ENCODE results near the gene ALAS1. TPM values are rescaled to one million over a fixed set of nuclear protein-coding genes. Genes with fewer than 3 reads are reported as not detected.

Gene ALAS1
- total and polyA plus RNA-seq, 4 donors, result 38.7 to 85.1 (median 57.2) TPM

- Histone ChIP-seq H3K27me3 (ENCODE audit: control insufficient read depth in 3 of 3, insufficient read depth in 3 of 3, low read length in 2 of 3) (no peaks in the 10 kb centered on the region), H3K4me1 (ENCODE audit: control insufficient read depth in 5 of 5, insufficient read depth in 5 of 5, low read length in 5 of 5) (peaks cover 0 to 1% (median 0%) of the 10 kb centered on the region in 5 donors), H3K9ac (ENCODE audit: insufficient read depth in 1 of 2, low read length in 2 of 2) (no peak overlapping the region), H3K4me3 (no peak overlapping the region), H3K9me3 (ENCODE audit: control insufficient read depth in 4 of 4, insufficient read depth in 3 of 4, low read length in 3 of 4) (no peaks in the 10 kb centered on the region), H3K27ac (ENCODE audit: low read depth in 1 of 2, low read length in 1 of 2) (no peak overlapping the region), H3K36me3 (ENCODE audit: control insufficient read depth in 4 of 4, insufficient read depth in 4 of 4, low read length in 4 of 4) (peaks cover 0 to 43% (median 12%) of the 10 kb centered on the region in 4 donors)
- TF ChIP-seq, protein P1, sequence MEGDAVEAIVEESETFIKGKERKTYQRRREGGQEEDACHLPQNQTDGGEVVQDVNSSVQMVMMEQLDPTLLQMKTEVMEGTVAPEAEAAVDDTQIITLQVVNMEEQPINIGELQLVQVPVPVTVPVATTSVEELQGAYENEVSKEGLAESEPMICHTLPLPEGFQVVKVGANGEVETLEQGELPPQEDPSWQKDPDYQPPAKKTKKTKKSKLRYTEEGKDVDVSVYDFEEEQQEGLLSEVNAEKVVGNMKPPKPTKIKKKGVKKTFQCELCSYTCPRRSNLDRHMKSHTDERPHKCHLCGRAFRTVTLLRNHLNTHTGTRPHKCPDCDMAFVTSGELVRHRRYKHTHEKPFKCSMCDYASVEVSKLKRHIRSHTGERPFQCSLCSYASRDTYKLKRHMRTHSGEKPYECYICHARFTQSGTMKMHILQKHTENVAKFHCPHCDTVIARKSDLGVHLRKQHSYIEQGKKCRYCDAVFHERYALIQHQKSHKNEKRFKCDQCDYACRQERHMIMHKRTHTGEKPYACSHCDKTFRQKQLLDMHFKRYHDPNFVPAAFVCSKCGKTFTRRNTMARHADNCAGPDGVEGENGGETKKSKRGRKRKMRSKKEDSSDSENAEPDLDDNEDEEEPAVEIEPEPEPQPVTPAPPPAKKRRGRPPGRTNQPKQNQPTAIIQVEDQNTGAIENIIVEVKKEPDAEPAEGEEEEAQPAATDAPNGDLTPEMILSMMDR (IDR thresholded peaks at IDR 0.05; ENCODE audit: control extremely low read depth, extremely low read depth), result no peak
- DNase-seq (no peak), ATAC-seq (ENCODE audit: insufficient read depth, low FRiP score) (no peak)
- WGBS, 2 donors, result 88 to 89% methylated on average over 4 of the region's 4 CpGs
Observed at GRCh38 chr3:52227117-52227516, 29.2 kb downstream of the ALAS1 start.

DNA sequence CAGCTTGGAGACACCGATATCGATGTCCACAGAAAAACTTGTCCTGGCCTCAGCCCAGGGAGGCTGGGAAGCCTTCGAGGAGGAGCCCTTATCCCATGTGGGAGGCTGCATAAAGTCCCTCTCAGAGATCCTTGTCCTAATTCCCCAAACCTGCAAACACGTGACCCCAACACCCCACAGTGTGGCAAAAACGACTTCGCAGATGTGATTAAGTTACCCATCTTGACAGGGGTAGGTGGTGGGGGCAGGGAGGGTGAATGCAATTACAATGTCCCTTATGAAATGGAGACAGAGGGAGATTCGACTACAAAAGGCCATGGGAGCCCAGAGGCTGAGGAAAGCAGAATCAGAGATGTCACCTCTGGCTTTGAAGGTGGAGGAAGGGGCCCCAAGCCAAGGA, 29.8 kb downstream of the ALAS1 start:
- H3K27me3 ChIP-seq (ENCODE audit: control insufficient read depth in 3 of 3, insufficient read depth in 3 of 3, low read length in 2 of 3), result no peaks in the 10 kb centered on the region
- DNase-seq (no peak), ATAC-seq (ENCODE audit: insufficient read depth, low FRiP score) (no peak)
- WGBS, 2 donors, result 82 to 86% methylated on average over 7 of the region's 7 CpGs
- H3K4me3 ChIP-seq, result no peak overlapping the region
- H3K9ac ChIP-seq (ENCODE audit: insufficient read depth in 1 of 2, low read length in 2 of 2), result no peak overlapping the region
- H3K27ac ChIP-seq (ENCODE audit: low read depth in 1 of 2, low read length in 1 of 2), result no peak overlapping the region
- TF ChIP-seq, protein P1 (IDR thresholded peaks at IDR 0.05; ENCODE audit: control extremely low read depth, extremely low read depth), result no peak
- no peaks in the 10 kb centered on the region for H3K9me3 ChIP-seq (ENCODE audit: control insufficient read depth in 4 of 4, insufficient read depth in 3 of 4, low read length in 3 of 4)
- H3K36me3 ChIP-seq (ENCODE audit: control insufficient read depth in 4 of 4, insufficient read depth in 4 of 4, low read length in 4 of 4), result peaks cover 0 to 48% (median 12%) of the 10 kb centered on the region in 4 donors
- no peaks in the 10 kb centered on the region for H3K4me1 ChIP-seq (ENCODE audit: control insufficient read depth in 5 of 5, insufficient read depth in 5 of 5, low read length in 5 of 5)

GRCh38 chr3:52228266-52228665, 30.3 kb downstream of the ALAS1 start:
- peaks cover 0 to 51% (median 12%) of the 10 kb centered on the region in 4 donors for H3K36me3 ChIP-seq (ENCODE audit: control insufficient read depth in 4 of 4, insufficient read depth in 4 of 4, low read length in 4 of 4)
- no peaks in the 10 kb centered on the region for H3K9me3 ChIP-seq (ENCODE audit: control insufficient read depth in 4 of 4, insufficient read depth in 3 of 4, low read length in 3 of 4)
- no peak overlapping the region for H3K9ac ChIP-seq (ENCODE audit: insufficient read depth in 1 of 2, low read length in 2 of 2)
- H3K4me1 ChIP-seq (ENCODE audit: control insufficient read depth in 5 of 5, insufficient read depth in 5 of 5, low read length in 5 of 5), result no peaks in the 10 kb centered on the region
- H3K4me3 ChIP-seq, result no peak overlapping the region
- TF ChIP-seq, protein P1 (IDR thresholded peaks at IDR 0.05; ENCODE audit: control extremely low read depth, extremely low read depth), result no peak
- DNase-seq (no peak), ATAC-seq (ENCODE audit: insufficient read depth, low FRiP score) (no peak)
- no peaks in the 10 kb centered on the region for H3K27me3 ChIP-seq (ENCODE audit: control insufficient read depth in 3 of 3, insufficient read depth in 3 of 3, low read length in 2 of 3)
- H3K27ac ChIP-seq (ENCODE audit: low read depth in 1 of 2, low read length in 1 of 2), result no peak overlapping the region
- 90 to 96% methylated on average over 10 of the region's 10 CpGs for WGBS, 2 donors

DNA sequence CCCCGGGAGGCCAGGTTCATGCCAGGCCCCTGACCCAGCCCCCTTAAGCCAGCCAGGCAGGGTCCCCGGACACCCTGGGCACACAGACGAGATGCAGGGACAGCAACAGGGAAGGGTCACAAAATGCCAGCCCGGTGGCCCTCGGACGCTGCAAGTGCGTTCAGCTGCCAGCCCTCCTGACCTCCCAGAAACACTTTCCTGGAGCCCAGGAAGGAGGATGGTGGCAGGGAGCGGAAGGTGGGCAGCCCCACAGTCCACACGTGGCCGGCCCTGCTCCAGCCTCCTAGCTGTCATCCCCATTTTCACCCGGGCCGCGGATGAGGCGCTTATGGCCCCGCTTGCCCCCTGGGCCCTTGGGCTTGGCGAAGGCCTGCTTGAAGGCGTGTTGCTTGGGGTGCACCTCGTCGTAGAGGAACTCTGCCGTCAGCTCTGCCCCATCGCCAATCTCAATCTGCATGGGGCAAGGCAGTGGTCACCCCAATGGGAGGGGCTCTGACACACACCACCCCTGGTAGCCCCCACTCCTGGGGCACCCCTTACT, 30.9 kb downstream of the ALAS1 start:
- ATAC-seq (ENCODE audit: insufficient read depth, low FRiP score) (no peak), DNase-seq (no peak)
- H3K36me3 ChIP-seq (ENCODE audit: control insufficient read depth in 4 of 4, insufficient read depth in 4 of 4, low read length in 4 of 4), result peaks cover 0 to 51% (median 12%) of the 10 kb centered on the region in 4 donors
- TF ChIP-seq, protein P1 (IDR thresholded peaks at IDR 0.05; ENCODE audit: control extremely low read depth, extremely low read depth), result no peak
- no peak overlapping the region for H3K4me3 ChIP-seq
- no peaks in the 10 kb centered on the region for H3K4me1 ChIP-seq (ENCODE audit: control insufficient read depth in 5 of 5, insufficient read depth in 5 of 5, low read length in 5 of 5)
- no peaks in the 10 kb centered on the region for H3K9me3 ChIP-seq (ENCODE audit: control insufficient read depth in 4 of 4, insufficient read depth in 3 of 4, low read length in 3 of 4)
- H3K27ac ChIP-seq (ENCODE audit: low read depth in 1 of 2, low read length in 1 of 2), result no peak overlapping the region
- WGBS, 2 donors, result 92 to 94% methylated on average over 21 of the region's 21 CpGs
- H3K27me3 ChIP-seq (ENCODE audit: control insufficient read depth in 3 of 3, insufficient read depth in 3 of 3, low read length in 2 of 3), result no peaks in the 10 kb centered on the region
- H3K9ac ChIP-seq (ENCODE audit: insufficient read depth in 1 of 2, low read length in 2 of 2), result no peak overlapping the region

Measured in lung (tissue), 12 donors.